Adrenal gland (tissue), 5 donors: ENCODE results near the gene ZBTB14.

Source experiments
- CTCF ChIP-seq, 6 experiments: fragments of 450-650 bp in 4 of 6; fragments of 200-600 bp in 2 of 6; sonication (generic) in 1 of 6; IDR thresholded peaks; 1 replicate in 5 of 6; 2 replicates in 1 of 6; pipeline versions ENCODE4 v1.5.1 to v1.8.0; 2016 to 2021; ENCODE audit warnings: antibody characterized with exemption in 6 of 6, mild to moderate bottlenecking in 2 of 6, moderate library complexity in 1 of 6
- POLR2A ChIP-seq, 2 donors: fragments of 450-650 bp; IDR thresholded peaks; one replicate each; pipeline ENCODE4 v1.6.1; 2017; ENCODE audit warnings: antibody characterized with exemption in 2 of 2, mild to moderate bottlenecking in 2 of 2, moderate library complexity in 1 of 2
- donor health status: DM: no; HTN: no; CAD: no.

GRCh38 chr18:5300476-5301010 lies 5.0 kb upstream of the ZBTB14 start:
- TF ChIP-seq CTCF (IDR thresholded peaks at IDR 0.05) (no peak), POLR2A (IDR thresholded peaks at IDR 0.05) (no peak)
